PC-9 (cell line): Measurements from ENCODE around the gene KIFAP3. TPM values are rescaled to one million over a fixed set of nuclear protein-coding genes. Genes with fewer than 3 reads are reported as not detected.
A peak's percentile ranks its signal among the peaks of the same experiment; 100 is the strongest.
"Not testable (repeated sequence)": the region's sequence is repeated elsewhere in the genome, so short reads cannot be mapped to it uniquely, and the experiment has no call there.

Source experiments
- BruUV-seq: library from RNA; stranded (reverse); fragments of 400-500 nt; replicated peaks from 2 replicates; lab custom pipeline; 2021; lab: Mats Ljungman, UMichigan
- CTCF ChIA-PET: fragments of 300-600 bp; sonication (Branson Sonifier 250); formaldehyde crosslinking; loops from one replicate; lab custom pipeline; 2022; ENCODE audit warnings: antibody characterized with exemption; lab: Charles Lee
- POLR2A ChIA-PET: fragments of 300-600 bp; sonication (Branson Sonifier 250); formaldehyde crosslinking; loops from one replicate; lab custom pipeline; 2022; ENCODE audit warnings: antibody characterized with exemption; ENCODE audit not compliant: unreplicated experiment; lab: Charles Lee
- DNase-seq, 2 experiments: peaks; one replicate each; pipeline versions ENCODE4 v3.0.0 to v3.0.0-alpha.2; 2015 to 2022; ENCODE audit warnings: mixed read lengths in 1 of 2
- H2AFZ ChIP-seq: fragments of 200-600 bp; sonication (generic); 2 replicates; pipeline ENCODE4 v1.8.1; 2017; ENCODE audit warnings: antibody characterized with exemption
- H3F3A ChIP-seq: fragments of 200-600 bp; sonication (generic); 2 replicates; pipeline ENCODE4 v1.8.1; 2017; ENCODE audit warnings: antibody characterized with exemption, mild to moderate bottlenecking, low read depth; ENCODE audit not compliant: insufficient read depth
- H3K27ac ChIP-seq: fragments of 200-600 bp; sonication (generic); 2 replicates; pipeline ENCODE4 v1.6.1; 2016; ENCODE audit warnings: mixed run types
- H3K27me3 ChIP-seq: fragments of 200-600 bp; sonication (generic); 2 replicates; pipeline ENCODE4 v1.6.1; 2016; ENCODE audit warnings: low read depth, mixed run types; ENCODE audit not compliant: insufficient read depth
- H3K36me3 ChIP-seq: fragments of 200-600 bp; sonication (generic); 2 replicates; pipeline ENCODE4 v1.6.1; 2016; ENCODE audit warnings: low read depth, mixed run types
- H3K4me1 ChIP-seq: fragments of 200-600 bp; sonication (generic); replicated peaks from 2 replicates; pipeline ENCODE4 v1.6.1; 2016; ENCODE audit warnings: mixed run types; ENCODE audit not compliant: insufficient read depth
- H3K4me2 ChIP-seq: fragments of 200-600 bp; sonication (generic); 2 replicates; pipeline ENCODE4 v1.6.1; 2017; ENCODE audit warnings: mixed run types
- H3K4me3 ChIP-seq: fragments of 200-600 bp; sonication (generic); 2 replicates; pipeline ENCODE4 v1.6.1; 2016; ENCODE audit warnings: mixed run types
- H3K79me2 ChIP-seq: fragments of 200-600 bp; sonication (generic); 2 replicates; pipeline ENCODE4 v1.6.1; 2017; ENCODE audit warnings: low read depth, mixed run types
- H3K9me2 ChIP-seq: fragments of 200-600 bp; sonication (generic); 2 replicates; pipeline ENCODE4 v1.8.1; 2017; ENCODE audit warnings: mild to moderate bottlenecking; ENCODE audit not compliant: insufficient read depth
- H3K9me3 ChIP-seq: fragments of 200-600 bp; sonication (generic); 2 replicates; pipeline ENCODE4 v1.8.1; 2016; ENCODE audit warnings: low read depth; ENCODE audit not compliant: insufficient read depth
- H4K20me1 ChIP-seq: fragments of 200-600 bp; sonication (generic); 2 replicates; pipeline ENCODE4 v1.8.1; 2017; ENCODE audit not compliant: insufficient read depth
- EZH2 ChIP-seq: fragments of 200-600 bp; sonication (generic); IDR thresholded peaks from 2 replicates; pipeline ENCODE4 v1.8.0; 2017; ENCODE audit warnings: antibody characterized with exemption, low read depth
- intact Hi-C: fragments of 100-400 bp; cut with micrococcal nuclease; formaldehyde crosslinking; loops from one replicate; pipeline ENCODE4 v1.10.0; 2022; ENCODE audit not compliant: unreplicated experiment
- total RNA-seq: library from RNA; stranded (reverse); gene quantifications from 2 replicates; pipeline ENCODE4 v1.2.3, GENCODE V29; 2021
- TF ChIP-seq, protein P1 (sequence below): fragments of 200-600 bp; sonication (generic); conservative IDR thresholded peaks from 2 replicates; pipeline ENCODE4 v1.6.1; 2017; ENCODE audit warnings: mixed run types, antibody characterized with exemption, mild to moderate bottlenecking, moderate library complexity

KIFAP3 gene
- total RNA-seq, 1 experiment from 2014 or later, result 9.7 TPM

DNA sequence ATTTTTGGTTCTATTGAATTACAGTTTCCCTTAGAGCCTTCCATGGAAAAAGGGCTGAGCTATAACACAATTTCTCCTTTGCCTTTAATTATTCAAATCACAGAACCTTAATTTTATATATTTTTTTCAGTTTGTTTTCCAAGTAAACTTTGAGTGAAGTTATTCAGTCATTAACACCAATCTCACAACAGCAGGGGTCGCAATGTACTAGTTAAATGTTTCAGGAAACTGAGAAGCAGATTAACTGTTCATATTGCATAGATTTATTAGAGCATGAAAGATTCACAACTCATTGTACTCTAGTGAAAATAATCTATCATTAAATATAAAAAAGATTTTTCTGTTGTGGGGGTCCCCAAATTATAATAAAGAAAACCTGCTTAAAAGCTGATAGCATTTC is 64.1 kb downstream of the KIFAP3 start:
- ChIA-PET POLR2A (no interaction called here), CTCF (no interaction called here)
- H2AFZ ChIP-seq, result no peak overlapping the region
- H3K4me2 ChIP-seq, result no peak overlapping the region
- H3F3A ChIP-seq, result no peaks in the 10 kb centered on the region
- H3K79me2 ChIP-seq, result no peaks in the 10 kb centered on the region
- no peak overlapping the region for H3K4me3 ChIP-seq
- no peak for DNase-seq
- H4K20me1 ChIP-seq, result no peaks in the 10 kb centered on the region
- TF ChIP-seq, protein P1, sequence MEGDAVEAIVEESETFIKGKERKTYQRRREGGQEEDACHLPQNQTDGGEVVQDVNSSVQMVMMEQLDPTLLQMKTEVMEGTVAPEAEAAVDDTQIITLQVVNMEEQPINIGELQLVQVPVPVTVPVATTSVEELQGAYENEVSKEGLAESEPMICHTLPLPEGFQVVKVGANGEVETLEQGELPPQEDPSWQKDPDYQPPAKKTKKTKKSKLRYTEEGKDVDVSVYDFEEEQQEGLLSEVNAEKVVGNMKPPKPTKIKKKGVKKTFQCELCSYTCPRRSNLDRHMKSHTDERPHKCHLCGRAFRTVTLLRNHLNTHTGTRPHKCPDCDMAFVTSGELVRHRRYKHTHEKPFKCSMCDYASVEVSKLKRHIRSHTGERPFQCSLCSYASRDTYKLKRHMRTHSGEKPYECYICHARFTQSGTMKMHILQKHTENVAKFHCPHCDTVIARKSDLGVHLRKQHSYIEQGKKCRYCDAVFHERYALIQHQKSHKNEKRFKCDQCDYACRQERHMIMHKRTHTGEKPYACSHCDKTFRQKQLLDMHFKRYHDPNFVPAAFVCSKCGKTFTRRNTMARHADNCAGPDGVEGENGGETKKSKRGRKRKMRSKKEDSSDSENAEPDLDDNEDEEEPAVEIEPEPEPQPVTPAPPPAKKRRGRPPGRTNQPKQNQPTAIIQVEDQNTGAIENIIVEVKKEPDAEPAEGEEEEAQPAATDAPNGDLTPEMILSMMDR, result peak; percentile 81
- no peak for TF ChIP-seq EZH2
- H3K27me3 ChIP-seq, result no peaks in the 10 kb centered on the region
- intact Hi-C loops, result loop anchor here (5.0 to 10.0 kb wide), 4 partner anchors 83 to 917 kb away; no protein-coding TSS in a partner anchor
- H3K36me3 ChIP-seq, result no peaks in the 10 kb centered on the region
- no peak overlapping the region for H3K27ac ChIP-seq
- no peaks in the 10 kb centered on the region for H3K9me3 ChIP-seq
- H3K4me1 ChIP-seq, result no peaks in the 10 kb centered on the region
- no peaks in the 10 kb centered on the region for H3K9me2 ChIP-seq
- BruUV-seq, result no TSS peak

DNA sequence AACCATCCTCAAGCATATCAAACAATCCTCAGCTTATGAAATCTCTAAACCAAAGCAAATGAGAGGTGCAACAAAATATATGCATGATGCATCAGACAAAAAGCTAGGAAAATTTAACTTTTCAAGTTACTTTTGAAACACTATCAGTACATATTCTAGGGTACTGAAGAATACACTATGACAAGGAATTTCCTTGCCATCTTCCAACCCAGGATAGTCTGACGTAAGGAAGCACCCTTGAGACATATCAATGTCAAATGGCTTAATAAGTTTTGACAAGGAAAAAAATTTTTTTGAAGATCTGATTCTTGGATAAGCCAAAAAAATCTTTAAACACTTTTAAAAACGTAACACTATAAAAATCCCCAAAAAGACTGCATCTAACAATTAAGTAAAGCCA is 64.9 kb downstream of the KIFAP3 start:
- Histone ChIP-seq H3F3A (no peaks in the 10 kb centered on the region), H3K4me3 (no peak overlapping the region), H3K9me2 (no peaks in the 10 kb centered on the region), H3K36me3 (no peaks in the 10 kb centered on the region), H4K20me1 (no peaks in the 10 kb centered on the region), H3K27ac (no peak overlapping the region), H3K9me3 (no peaks in the 10 kb centered on the region), H3K79me2 (no peaks in the 10 kb centered on the region), H3K4me2 (no peak overlapping the region), H3K4me1 (no peaks in the 10 kb centered on the region), H3K27me3 (no peaks in the 10 kb centered on the region), H2AFZ (no peak overlapping the region)
- intact Hi-C loops, result no loop called here
- no peak for DNase-seq
- no peak for TF ChIP-seq EZH2
- TF ChIP-seq, protein P1, result no peak
- CTCF ChIA-PET, result no interaction called here
- POLR2A ChIA-PET, result no interaction called here
- no TSS peak for BruUV-seq

DNA sequence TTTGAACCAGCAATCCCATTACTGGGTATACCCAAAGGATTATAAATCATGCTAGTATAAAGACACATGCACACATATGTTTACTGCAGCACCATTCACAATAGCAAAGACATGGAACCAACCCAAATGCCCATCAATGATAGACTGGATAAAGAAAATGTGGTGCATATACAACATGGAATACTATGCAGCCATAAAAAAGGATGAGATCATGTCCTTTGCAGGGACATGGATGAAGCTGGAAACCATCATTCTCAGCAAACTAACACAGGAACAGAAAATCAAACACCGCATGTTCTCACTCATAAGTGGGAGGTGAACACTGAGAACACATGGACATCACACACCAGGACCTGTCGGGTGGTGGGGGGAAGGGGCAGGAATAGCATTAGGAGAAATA is 65.8 kb downstream of the KIFAP3 start:
- H3K79me2 ChIP-seq, intact Hi-C loops, DNase-seq, H3K9me2 ChIP-seq, H3K9me3 ChIP-seq, H3K4me3 ChIP-seq, H3K4me1 ChIP-seq, H3K27ac ChIP-seq, H3K4me2 ChIP-seq, H3K36me3 ChIP-seq, H3F3A ChIP-seq, H3K27me3 ChIP-seq, POLR2A ChIA-PET, BruUV-seq, H2AFZ ChIP-seq, H4K20me1 ChIP-seq: not testable (repeated sequence)
- CTCF ChIA-PET, result interaction anchor here (0.6 kb wide), 1 partner anchor 13 kb away, joined by 3 read pairs; no protein-coding TSS in a partner anchor

DNA sequence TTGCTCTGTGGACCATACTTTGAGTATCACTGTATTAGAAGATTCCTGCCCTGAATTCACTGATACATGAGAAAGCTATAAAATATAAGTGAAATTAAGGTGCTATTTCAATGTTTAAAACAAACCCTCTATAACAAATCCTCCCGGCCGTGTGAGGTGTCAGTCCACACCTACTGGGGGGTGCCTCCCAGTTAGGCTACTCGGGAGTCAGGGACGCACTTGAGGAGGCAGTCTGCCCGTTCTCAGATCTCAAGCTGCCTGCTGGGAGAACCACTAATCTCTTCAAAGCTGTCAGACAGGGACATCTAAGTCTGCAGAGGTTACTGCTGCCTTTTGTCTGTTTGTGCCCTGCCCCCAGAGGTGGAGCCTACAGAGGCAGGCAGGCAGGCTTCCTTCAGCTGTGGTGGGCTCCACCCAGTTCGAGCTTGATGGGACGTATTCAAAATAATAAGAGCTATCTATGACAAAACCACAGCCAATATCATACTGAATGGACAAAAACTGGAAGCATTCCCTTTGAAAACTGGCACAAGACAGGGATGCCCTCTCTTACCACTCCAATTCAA is 71.1 kb downstream of the KIFAP3 start:
- intact Hi-C loops, H3K4me1 ChIP-seq, H3K27me3 ChIP-seq, H3K4me3 ChIP-seq, H3K36me3 ChIP-seq, H3K9me2 ChIP-seq, H3K4me2 ChIP-seq, BruUV-seq, H3F3A ChIP-seq, DNase-seq, H2AFZ ChIP-seq, CTCF ChIA-PET, H4K20me1 ChIP-seq, POLR2A ChIA-PET, H3K9me3 ChIP-seq, H3K27ac ChIP-seq, H3K79me2 ChIP-seq: not testable (repeated sequence)
